Astrocyte (in vitro differentiated cells and primary cell): ENCODE measurements around the gene MRPL19. TPM values are rescaled to one million over a fixed set of nuclear protein-coding genes. Genes with fewer than 3 reads are reported as not detected.

Source experiments
- DNase-seq: peaks from one replicate; pipeline ENCODE4 v3.0.0-alpha.2; 2010; ENCODE audit warnings: low read depth
- FAIRE-seq: peaks from 2 replicates; lab custom pipeline; 2011; peaks lifted over from hg19 to GRCh38; lab: Jason Lieb, UNC
- H2AFZ ChIP-seq: 2 replicates; pipeline ENCODE4 v1.6.0; 2012; ENCODE audit warnings: low read depth, low read length, inconsistent platforms
- H3K27ac ChIP-seq: 2 replicates; pipeline ENCODE4 v1.5.1; 2011; ENCODE audit warnings: low read depth, low read length, inconsistent platforms
- H3K27me3 ChIP-seq: 2 replicates; pipeline ENCODE4 v1.6.0; 2011; ENCODE audit warnings: low read length, inconsistent platforms; ENCODE audit not compliant: insufficient read depth
- H3K36me3 ChIP-seq: 2 replicates; pipeline ENCODE4 v1.5.1; 2011; ENCODE audit warnings: low read length, inconsistent platforms; ENCODE audit not compliant: insufficient read depth
- H3K4me1 ChIP-seq: 2 replicates; pipeline ENCODE4 v1.5.1; 2011; ENCODE audit warnings: low read length, inconsistent platforms; ENCODE audit not compliant: insufficient read depth
- H3K4me2 ChIP-seq: 2 replicates; pipeline ENCODE4 v1.6.0; 2012; ENCODE audit warnings: low read length, inconsistent platforms
- H3K4me3 ChIP-seq: 2 replicates; pipeline ENCODE4 v1.5.1; 2011; ENCODE audit warnings: low read depth, mild to moderate bottlenecking, low read length, inconsistent platforms; ENCODE audit not compliant: insufficient read depth
- H3K79me2 ChIP-seq: 2 replicates; pipeline ENCODE4 v1.6.0; 2012; ENCODE audit warnings: mild to moderate bottlenecking, low read length, inconsistent platforms; ENCODE audit not compliant: insufficient read depth
- H3K9ac ChIP-seq: 2 replicates; pipeline ENCODE4 v1.6.0; 2012; ENCODE audit warnings: mild to moderate bottlenecking, low read length, inconsistent platforms
- H3K9me3 ChIP-seq: 2 replicates; pipeline ENCODE4 v1.5.1; 2012; ENCODE audit warnings: low read depth, mild to moderate bottlenecking, low read length, inconsistent platforms; ENCODE audit not compliant: insufficient read depth
- H4K20me1 ChIP-seq: 2 replicates; pipeline ENCODE4 v1.6.0; 2012; ENCODE audit warnings: low read length, inconsistent platforms; ENCODE audit not compliant: insufficient read depth
- H3K27ac Mint-ChIP-seq: one replicate; pipeline ENCODE4 v1.8.0; 2021; ENCODE audit warnings: mild to moderate bottlenecking, mixed read lengths; ENCODE audit not compliant: unreplicated experiment
- H3K27me3 Mint-ChIP-seq: one replicate; pipeline ENCODE4 v1.8.0; 2021; ENCODE audit warnings: low read depth, mixed read lengths; ENCODE audit not compliant: unreplicated experiment
- H3K36me3 Mint-ChIP-seq: one replicate; pipeline ENCODE4 v1.8.0; 2021; ENCODE audit warnings: low read depth, mixed read lengths; ENCODE audit not compliant: unreplicated experiment
- H3K4me1 Mint-ChIP-seq: one replicate; pipeline ENCODE4 v1.8.0; 2021; ENCODE audit warnings: low read depth, mixed read lengths; ENCODE audit not compliant: unreplicated experiment
- H3K4me3 Mint-ChIP-seq: one replicate; pipeline ENCODE4 v1.8.0; 2021; ENCODE audit warnings: mild to moderate bottlenecking, moderate library complexity, mixed read lengths; ENCODE audit not compliant: unreplicated experiment
- H3K9me3 Mint-ChIP-seq: one replicate; pipeline ENCODE4 v1.8.0; 2021; ENCODE audit warnings: mild to moderate bottlenecking, mixed read lengths; ENCODE audit not compliant: unreplicated experiment
- EZH2 ChIP-seq: IDR thresholded peaks from 2 replicates; pipeline ENCODE4 v1.6.1; 2012; ENCODE audit warnings: mild to moderate bottlenecking, low read length, inconsistent platforms; ENCODE audit not compliant: insufficient read depth
- total RNA-seq: library from RNA; stranded (reverse); gene quantifications from 2 replicates; pipeline ENCODE4 v1.2.1, GENCODE V29; 2021
- TF ChIP-seq, protein P1 (sequence below): IDR thresholded peaks from 2 replicates; pipeline ENCODE4 v1.5.1; 2011; ENCODE audit warnings: low read depth, mild to moderate bottlenecking, inconsistent platforms, low read length, moderate library complexity; ENCODE audit not compliant: insufficient read depth

Gene MRPL19
- total RNA-seq, 1 donor from 2014 or later, result 58.8 TPM

DNA sequence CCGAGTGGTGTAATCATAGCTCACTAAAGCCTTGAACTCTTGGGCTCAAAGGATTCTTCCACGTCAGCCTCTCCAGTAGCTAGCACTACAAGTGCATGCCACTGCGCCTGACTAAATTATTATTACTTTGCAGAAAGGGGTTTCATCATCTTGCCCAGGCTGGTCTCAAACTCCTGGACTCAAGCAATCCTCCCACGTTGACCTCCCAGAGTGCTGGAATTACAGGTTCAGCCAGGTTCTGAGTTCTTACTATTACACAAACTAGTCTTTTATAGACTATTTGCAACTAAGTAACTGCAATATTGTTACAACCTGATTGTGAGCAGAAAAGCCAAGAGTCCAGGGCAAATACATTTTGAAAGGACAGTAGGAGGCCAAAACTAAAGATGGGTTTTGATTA is 35.9 kb upstream of the MRPL19 start:
- Histone ChIP-seq H2AFZ (no peak overlapping the region), H3K27ac (no peak overlapping the region), H3K4me2 (no peak overlapping the region), H3K4me3 (no peak overlapping the region), H3K9ac (no peak overlapping the region), H3K9me3 (no peaks in the 10 kb centered on the region), H3K36me3 (no peaks in the 10 kb centered on the region), H3K79me2 (no peaks in the 10 kb centered on the region), H4K20me1 (no peaks in the 10 kb centered on the region), H3K27me3 (no peaks in the 10 kb centered on the region), H3K4me1 (peaks cover 35% of the 10 kb centered on the region)
- Mint-ChIP-seq H3K4me1 (peaks cover 35% of the 10 kb centered on the region), H3K27me3 (peaks cover 12% of the 10 kb centered on the region), H3K27ac (no peak overlapping the region), H3K9me3 (peaks cover 3% of the 10 kb centered on the region), H3K4me3 (no peak overlapping the region), H3K36me3 (peaks cover 2% of the 10 kb centered on the region)
- DNase-seq (no peak), FAIRE-seq (no peak)
- TF ChIP-seq, protein P1, sequence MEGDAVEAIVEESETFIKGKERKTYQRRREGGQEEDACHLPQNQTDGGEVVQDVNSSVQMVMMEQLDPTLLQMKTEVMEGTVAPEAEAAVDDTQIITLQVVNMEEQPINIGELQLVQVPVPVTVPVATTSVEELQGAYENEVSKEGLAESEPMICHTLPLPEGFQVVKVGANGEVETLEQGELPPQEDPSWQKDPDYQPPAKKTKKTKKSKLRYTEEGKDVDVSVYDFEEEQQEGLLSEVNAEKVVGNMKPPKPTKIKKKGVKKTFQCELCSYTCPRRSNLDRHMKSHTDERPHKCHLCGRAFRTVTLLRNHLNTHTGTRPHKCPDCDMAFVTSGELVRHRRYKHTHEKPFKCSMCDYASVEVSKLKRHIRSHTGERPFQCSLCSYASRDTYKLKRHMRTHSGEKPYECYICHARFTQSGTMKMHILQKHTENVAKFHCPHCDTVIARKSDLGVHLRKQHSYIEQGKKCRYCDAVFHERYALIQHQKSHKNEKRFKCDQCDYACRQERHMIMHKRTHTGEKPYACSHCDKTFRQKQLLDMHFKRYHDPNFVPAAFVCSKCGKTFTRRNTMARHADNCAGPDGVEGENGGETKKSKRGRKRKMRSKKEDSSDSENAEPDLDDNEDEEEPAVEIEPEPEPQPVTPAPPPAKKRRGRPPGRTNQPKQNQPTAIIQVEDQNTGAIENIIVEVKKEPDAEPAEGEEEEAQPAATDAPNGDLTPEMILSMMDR, result no peak
- TF ChIP-seq EZH2, result no peak

DNA sequence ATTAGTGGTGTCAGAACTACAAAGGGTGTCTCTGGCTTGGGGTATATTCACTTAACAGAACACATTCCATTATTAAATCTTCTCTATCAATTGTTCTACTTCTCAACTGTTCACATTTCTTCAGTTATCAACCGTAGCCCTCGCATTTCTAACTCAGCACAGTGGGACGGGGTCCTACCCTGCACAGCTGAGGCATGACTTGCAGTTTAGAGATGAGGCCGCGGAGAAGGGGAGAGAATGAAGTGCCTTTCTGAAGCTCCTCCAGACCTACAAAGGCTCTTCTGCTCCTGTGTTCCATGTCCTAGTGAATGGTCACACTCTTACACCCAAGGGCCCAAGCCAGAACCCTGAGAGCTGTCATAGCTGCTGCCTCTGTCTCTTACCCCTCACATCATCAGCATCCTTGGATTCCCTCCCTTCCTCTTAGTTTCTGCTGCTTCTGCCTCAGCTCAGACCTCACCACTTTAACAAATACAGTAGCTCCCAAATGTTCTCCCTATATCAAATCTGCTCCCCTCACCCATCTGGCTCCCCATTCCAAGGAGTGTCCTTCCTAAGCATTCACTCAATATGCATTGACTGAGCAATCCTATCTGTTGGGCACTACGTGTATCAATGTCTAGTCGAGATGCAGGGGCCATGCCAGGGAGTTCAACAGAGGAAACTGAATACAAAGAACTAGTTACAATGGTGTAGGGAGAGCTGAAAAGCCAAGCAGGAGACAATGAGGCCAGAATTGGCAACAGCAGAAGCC is 34.3 kb upstream of the MRPL19 start:
- TF ChIP-seq EZH2, result no peak
- TF ChIP-seq, protein P1, result no peak
- peaks cover 12% of the 10 kb centered on the region for H3K27me3 Mint-ChIP-seq
- H3K36me3 ChIP-seq, result no peaks in the 10 kb centered on the region
- peaks cover 19% of the 10 kb centered on the region for H3K4me1 Mint-ChIP-seq
- peaks cover 3% of the 10 kb centered on the region for H3K9me3 Mint-ChIP-seq
- DNase-seq (no peak), FAIRE-seq (no peak)
- H3K9ac ChIP-seq, result no peak overlapping the region
- no peaks in the 10 kb centered on the region for H3K9me3 ChIP-seq
- H2AFZ ChIP-seq, result no peak overlapping the region
- no peak overlapping the region for H3K27ac ChIP-seq
- no peak overlapping the region for H3K4me3 ChIP-seq
- peaks cover 2% of the 10 kb centered on the region for H3K36me3 Mint-ChIP-seq
- peaks cover 19% of the 10 kb centered on the region for H3K4me1 ChIP-seq
- no peak overlapping the region for H3K4me3 Mint-ChIP-seq
- H3K27me3 ChIP-seq, result no peaks in the 10 kb centered on the region
- H3K79me2 ChIP-seq, result no peaks in the 10 kb centered on the region
- H3K27ac Mint-ChIP-seq, result no peak overlapping the region
- no peak overlapping the region for H3K4me2 ChIP-seq
- no peaks in the 10 kb centered on the region for H4K20me1 ChIP-seq

DNA sequence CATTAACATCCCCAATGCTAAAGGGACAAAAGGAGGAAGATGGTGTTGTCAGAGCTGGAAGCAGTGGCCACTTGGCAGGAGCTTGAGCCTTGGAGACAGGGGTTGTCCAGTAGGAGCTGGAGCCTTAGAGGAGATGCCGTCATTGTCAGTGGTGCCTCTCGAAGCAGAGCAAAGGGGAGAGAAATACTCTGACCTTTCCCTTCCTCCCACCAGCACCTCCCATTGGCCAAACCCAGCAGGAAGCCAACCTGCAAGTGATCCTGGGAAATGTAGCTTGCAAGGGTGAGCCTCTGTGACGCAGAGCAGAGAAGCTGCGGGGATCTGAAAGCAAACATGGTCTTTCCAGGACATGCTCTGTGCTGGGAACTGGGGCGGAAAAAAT is 33.7 kb upstream of the MRPL19 start:
- Mint-ChIP-seq H3K27ac (no peak overlapping the region), H3K27me3 (peaks cover 12% of the 10 kb centered on the region), H3K4me1 (peaks cover 16% of the 10 kb centered on the region), H3K9me3 (peaks cover 3% of the 10 kb centered on the region), H3K36me3 (peaks cover 2% of the 10 kb centered on the region), H3K4me3 (no peak overlapping the region)
- H3K27ac ChIP-seq, result no peak overlapping the region
- H3K4me1 ChIP-seq, result peaks cover 14% of the 10 kb centered on the region
- H3K9me3 ChIP-seq, result no peaks in the 10 kb centered on the region
- DNase-seq (no peak), FAIRE-seq (no peak)
- no peak overlapping the region for H3K4me3 ChIP-seq
- H3K27me3 ChIP-seq, result no peaks in the 10 kb centered on the region
- H2AFZ ChIP-seq, result no peak overlapping the region
- no peak overlapping the region for H3K9ac ChIP-seq
- H3K79me2 ChIP-seq, result no peaks in the 10 kb centered on the region
- TF ChIP-seq, protein P1, result no peak
- TF ChIP-seq EZH2, result no peak
- H4K20me1 ChIP-seq, result no peaks in the 10 kb centered on the region
- H3K4me2 ChIP-seq, result no peak overlapping the region
- no peaks in the 10 kb centered on the region for H3K36me3 ChIP-seq
